ENCODE data around the gene L3MBTL1.

- TF ChIP-seq POLR2A (IDR thresholded peaks at IDR 0.05) (no peak), CTCF (IDR thresholded peaks at IDR 0.05) (no peak)
These were observed 26.5 kb downstream of the L3MBTL1 start for GRCh38 chr20:43534016-43534415.

Data from breast epithelium (tissue), 3 donors.